HG02981 (cell line): ENCODE measurements around the gene RPL36A.
A peak's percentile ranks its signal among the peaks of the same experiment; 100 is the strongest.

Source experiments
- ATAC-seq: cut with Tn5 transposase; IDR thresholded peaks from one replicate; pipeline ENCODE4 v1.9.1; 2021; ENCODE audit warnings: mild to moderate bottlenecking, moderate library complexity; ENCODE audit not compliant: unreplicated experiment

Gene RPL36A

DNA sequence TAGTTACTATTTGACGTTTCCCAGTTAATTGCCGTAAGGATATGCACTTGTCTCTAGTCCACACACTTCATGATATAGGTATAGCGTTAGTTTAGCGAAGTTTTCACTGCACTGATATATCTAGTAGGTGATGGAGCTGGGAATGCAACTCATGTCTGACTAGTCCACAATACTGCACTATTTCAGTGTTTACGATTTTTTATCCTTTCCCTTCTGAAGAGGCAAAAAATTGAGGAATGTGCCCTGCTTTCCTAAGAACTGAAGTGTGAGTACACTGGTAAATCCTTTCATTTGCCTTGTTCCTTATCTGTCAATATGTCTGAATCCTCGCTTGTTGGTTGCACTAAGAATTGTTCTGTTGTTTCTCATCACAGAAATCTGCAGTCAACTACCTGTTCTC, 1.0 kb downstream of the RPL36A start:
- ATAC-seq, result no peak

DNA sequence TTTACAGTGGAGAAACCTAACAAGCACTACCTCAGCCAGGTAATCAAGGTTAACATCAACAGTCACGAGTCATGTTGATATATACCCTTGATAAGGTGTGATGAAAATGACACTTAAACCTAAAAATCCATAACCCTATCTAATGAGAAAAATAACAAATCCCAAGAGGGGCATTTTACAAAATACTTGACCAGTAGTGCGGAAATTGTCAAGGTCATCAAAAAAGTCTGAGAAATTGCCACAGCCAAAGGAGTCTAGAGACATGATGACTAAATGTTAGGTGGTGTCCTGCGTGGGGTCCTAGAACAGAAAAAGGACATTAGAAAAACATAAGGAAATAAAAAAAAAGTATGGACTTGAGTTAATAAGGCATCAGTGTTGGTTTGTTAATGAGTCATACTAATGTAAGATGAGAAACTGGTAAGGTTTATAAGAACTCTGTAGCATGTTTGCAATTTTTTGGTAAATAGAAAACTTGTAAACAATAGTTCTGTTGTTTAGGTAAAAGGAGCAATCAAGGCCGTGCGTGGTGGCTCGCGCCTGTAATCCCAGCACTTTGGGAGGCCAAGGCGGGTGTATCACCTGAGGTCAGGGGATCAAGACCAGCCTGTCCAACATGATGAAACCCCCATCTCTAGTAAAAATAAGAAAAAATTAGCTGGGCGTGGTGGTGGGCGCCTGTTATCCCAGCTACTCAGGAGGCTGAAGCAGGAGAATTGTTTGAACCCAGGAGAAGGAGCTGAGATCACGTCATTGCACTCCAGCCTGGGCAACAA, 2.9 kb downstream of the RPL36A start:
- no peak for ATAC-seq

DNA sequence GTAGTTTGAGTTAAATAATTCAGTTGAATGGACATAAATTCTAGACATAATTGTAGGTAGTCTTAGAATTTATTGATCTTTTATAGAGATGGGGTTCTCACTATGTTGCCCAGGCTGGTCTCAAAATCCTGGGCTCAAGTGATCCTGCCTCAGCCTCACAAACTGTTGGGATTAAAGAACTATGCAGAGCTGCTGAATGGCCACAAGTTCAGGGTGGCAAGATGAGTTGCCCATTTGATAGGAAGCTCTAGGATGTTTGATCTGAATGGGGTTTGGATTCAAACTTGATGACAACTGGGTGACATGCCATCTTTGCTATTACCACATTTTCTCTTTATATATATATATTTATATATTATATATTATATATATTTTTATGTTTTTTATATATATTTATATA, 3.6 kb downstream of the RPL36A start:
- no peak for ATAC-seq

GRCh38 chrX:101395789-101396188, 5.0 kb downstream of the RPL36A start:
- ATAC-seq, result no peak

DNA sequence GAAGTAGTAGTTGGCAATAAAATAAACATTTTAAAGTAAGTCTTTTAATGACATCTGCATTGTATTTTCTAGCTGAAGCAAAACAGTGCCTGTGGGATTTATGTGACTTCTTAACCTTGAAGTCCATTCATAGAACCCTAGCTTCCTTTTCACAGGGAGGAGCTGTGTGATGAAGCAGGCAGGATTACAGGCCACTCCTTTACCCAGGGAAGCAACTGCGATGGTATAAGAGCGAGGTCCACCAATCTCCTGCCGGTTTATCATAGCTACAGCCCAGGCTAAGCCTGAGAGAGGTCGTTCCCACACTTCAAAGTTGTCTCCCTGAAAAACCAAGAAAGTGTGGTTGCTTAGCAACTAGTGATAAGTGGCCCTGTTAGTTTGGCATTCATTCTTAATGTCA, 7.0 kb downstream of the RPL36A start:
- no peak for ATAC-seq

- ATAC-seq, result no peak
Measured at GRCh38 chrX:101398694-101399093, 7.9 kb downstream of the RPL36A start.

GRCh38 chrX:101399825-101400224, 9.0 kb downstream of the RPL36A start:
- no peak for ATAC-seq

DNA sequence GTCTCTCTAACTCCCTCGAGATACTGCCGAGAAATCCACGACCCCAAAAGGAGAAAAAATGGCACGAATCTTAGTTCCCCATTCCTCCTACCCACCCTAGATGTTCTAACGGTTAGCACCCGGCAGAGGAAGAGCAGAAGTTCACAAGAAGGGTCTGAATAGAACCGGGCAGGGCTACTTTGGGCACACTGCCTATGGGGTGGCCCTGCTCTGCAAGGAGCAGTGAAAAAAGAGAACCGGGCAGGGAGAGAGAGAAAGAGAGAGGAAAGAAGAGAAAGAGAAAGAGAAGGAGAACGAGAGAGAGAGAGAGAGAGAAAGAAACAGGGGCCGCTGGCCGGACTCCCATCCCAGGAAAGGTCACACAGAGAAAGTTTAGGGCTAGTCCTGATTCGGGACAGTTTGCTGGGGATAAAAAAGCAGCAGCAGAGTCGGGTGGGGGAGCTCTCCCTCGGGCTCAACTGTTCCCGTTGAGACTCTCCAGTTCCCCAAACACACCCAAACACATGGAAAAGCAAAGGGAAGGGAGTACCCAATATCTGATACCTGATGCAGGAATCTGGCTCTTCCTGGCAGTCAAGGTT, 16.4 kb downstream of the RPL36A start:
- no peak for ATAC-seq

DNA sequence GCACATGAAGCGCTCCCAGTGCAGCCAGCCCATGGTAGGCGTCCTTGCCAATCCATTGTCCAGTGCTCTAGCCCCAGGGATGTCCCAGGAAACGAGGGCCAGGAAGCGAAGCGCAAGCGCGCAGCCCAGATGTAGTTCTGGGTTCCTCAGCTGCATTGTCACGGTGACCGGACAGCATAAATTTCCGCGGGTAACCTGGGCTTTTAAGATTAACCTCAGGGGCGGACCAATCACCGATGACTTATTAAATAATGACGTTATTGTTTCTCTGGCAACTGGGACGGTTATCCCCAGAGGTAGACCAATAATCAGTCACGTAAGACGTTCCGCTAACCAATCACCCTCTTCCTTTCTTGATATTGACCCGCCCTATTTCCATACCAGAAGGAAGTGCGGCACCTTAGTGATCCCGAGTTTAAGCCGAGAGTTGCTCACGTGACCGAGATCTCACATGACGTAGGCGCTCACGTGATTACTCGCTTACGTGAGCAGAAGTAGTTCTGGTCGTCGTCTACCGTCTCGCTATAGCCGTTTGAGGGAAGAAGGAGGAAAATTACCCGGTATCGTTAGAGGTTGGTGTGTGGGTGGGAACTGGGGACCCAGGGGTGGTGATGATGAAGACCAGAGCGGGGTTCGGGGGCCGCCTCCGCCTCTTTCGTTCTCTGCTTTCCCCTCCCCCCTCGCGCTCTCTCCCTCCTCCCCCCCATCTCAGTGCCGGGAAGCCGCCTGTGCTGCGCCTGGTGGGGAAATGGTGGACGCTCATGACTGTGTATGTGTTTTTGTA, 17.1 kb downstream of the RPL36A start, which contains the start of the genes GLA and HNRNPH2:
GLA (minus strand) TSS at position 178 of the 784 bp plus-strand sequence; CDS start at position 156, 22 bp downstream.
HNRNPH2 (plus strand) TSS at position 475 of the 784 bp plus-strand sequence. CDS start 3,767 bp downstream, outside the sequence.
- peak; percentile 90 for ATAC-seq

- ATAC-seq, result no peak
Measured at GRCh38 chrX:101408532-101408841, 17.7 kb downstream of the RPL36A start.

DNA sequence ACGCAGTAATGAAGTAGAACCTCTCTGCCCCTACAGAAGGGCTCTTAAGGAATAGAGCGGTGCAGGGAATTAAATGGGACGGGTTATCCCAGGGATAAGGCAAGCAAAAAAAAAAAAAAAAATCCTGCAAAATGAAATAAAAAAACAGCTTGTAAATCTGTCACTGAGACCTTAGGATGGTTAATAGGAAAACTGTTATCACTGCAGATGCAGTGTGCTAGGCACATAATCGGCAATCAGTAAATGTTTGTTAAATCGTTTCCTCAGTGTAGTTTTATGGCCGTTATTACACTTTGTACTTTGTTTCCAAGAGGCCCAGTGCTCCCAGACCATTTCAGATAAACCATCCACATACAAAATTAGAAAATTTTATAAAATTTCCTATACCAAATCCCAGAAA, 18.2 kb downstream of the RPL36A start:
- ATAC-seq, result no peak

DNA sequence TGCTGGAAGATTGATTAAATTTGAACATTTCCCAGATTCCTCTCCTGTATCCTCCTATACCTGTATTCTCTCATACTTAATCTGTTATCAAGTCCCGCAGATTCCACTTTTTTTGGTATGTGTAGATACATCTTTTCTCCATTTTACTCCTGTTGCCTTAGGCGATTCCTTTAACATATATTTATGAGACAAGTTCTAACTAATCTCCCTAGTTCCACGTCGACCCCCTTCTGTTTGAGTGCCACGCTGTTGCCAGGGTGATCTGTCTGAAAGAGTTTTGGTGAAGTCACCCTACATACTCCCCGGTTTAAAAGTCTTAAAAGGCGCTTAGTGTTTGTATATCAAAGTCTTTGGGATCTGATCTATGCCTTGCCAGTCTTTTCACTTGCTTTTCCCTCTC, 19.6 kb downstream of the RPL36A start:
- ATAC-seq, result no peak

DNA sequence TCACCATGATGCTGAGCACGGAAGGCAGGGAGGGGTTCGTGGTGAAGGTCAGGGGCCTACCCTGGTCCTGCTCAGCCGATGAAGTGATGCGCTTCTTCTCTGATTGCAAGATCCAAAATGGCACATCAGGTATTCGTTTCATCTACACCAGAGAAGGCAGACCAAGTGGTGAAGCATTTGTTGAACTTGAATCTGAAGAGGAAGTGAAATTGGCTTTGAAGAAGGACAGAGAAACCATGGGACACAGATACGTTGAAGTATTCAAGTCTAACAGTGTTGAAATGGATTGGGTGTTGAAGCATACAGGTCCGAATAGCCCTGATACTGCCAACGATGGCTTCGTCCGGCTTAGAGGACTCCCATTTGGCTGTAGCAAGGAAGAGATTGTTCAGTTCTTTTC, 21.2 kb downstream of the RPL36A start:
- ATAC-seq, result no peak

GRCh38 chrX:101415180-101416145, 24.7 kb downstream of the RPL36A start:
- peak; percentile 49 for ATAC-seq

DNA sequence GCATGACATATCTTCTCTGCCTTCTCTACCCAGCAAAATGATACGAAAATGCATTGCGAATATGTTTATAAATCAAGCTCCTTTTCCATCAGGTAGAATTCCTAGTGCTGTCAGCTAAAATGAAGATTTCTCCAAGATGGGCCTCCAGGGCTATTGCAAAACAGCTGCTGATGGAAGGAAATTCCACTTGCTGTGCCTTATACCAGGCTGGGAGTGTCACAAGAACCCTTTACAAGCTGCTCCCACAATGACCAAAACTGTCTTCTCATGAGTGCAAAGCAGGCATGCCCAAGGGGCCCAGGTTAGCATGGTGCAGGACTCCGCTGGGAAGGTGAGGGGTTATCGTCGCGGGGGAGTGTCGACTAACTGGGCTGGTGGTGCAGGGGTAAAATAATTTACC, 25.9 kb downstream of the RPL36A start:
- no peak for ATAC-seq

DNA sequence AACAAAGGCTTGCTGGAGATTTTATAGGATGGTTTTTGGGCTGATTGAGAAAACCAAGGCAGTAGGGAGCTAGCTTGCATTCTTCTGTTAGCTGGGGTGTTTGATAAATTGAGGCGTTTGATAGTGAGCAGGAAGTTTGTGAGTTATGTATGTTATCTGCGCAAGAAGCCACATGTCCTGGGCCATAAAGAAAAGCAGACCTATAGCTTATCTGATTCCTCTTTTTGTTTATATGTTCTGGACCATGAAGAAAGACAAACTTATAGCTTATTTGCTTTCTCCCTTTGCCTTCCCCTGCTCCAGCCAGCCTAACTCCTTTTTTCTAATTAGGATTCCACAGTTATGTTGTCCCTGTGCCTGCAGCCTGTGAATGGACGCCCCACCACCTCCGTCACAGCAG, 26.4 kb downstream of the RPL36A start:
- no peak for ATAC-seq

DNA sequence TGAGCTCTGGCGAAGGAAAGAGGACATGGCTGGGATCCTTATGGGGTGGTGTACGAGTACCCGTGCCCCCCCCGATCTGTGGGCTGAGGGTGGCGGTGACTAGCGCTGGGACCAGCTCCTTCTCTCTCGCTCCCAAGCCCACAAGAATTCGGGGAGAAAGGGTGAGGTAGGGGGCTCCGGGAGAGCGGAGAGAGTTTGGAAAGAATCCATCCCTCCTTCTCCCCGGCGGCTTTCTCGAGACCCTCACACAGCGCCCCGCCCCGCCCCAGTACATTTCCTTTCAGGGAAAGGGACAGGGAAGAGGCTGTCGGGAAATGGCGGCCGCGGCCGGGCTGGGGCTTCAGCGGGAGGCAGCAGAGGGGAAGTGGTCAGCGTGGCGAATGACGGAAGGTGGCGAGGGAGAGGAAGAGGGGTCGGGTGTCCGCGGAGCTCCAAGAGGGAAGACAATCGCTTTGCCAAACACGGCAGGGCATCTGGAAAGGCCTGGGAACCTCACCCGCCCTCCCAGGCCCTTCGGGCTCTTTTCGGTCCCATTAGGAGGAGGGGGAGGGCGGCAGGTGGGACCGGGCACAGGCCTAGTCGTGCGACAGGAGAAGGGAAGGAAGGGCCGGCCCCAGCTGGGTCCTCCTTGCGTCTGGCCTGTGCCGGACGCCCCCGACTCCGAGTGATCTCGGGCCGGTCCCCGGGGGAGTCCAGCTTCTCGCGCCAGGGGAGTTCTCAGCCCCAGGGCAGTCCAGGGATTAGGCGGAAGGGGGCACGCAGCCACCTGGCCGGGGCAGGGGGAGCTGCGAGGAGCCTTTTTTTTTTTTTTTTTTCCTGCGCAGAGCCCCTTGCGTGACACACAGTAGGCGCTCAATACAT, 27.4 kb downstream of the RPL36A start:
- ATAC-seq, result peak; percentile 42

GRCh38 chrX:101419489-101419888, 28.7 kb downstream of the RPL36A start:
- ATAC-seq, result no peak

DNA sequence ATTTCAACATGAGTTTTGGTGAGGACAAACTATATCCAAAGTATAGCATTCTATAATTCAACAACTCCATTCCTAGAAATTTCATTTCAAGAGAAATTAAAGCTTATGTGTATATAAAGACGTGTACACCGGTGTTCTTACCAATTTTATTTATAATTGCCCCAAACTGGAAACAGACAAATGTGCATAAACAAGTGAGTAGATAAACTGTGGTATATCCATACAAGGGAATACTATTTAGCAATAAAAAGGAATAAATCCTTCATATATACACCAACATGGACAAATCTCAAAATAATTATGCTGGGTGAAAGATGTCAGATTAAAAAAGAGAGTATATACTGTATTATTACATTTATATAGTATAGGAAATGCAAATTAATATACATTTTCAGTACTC, 37.1 kb downstream of the RPL36A start:
- ATAC-seq, result no peak

- peak; percentile 57 for ATAC-seq
Measured at GRCh38 chrX:101429934-101430333, 39.1 kb downstream of the RPL36A start.
